HepG2 (cell line): ENCODE results near the gene SPATA21. TPM values are rescaled to one million over a fixed set of nuclear protein-coding genes. Genes with fewer than 3 reads are reported as not detected.

Experiments
- ATM ChIP-seq: fragments of 450-650 bp; IDR thresholded peaks from 2 replicates; pipeline ENCODE4 v1.7.1; 2017; ENCODE audit warnings: mild to moderate bottlenecking, borderline replicate concordance
- BORCS8-MEF2B ChIP-seq: sonication (generic); formaldehyde crosslinking; IDR thresholded peaks from 2 replicates; pipeline ENCODE4 v1.8.0; 2022; ENCODE audit warnings: mild to moderate bottlenecking, missing genetic modification reagents
- EP300 ChIP-seq, 3 experiments: sonication (generic) in 1 of 3; formaldehyde crosslinking in 1 of 3; IDR thresholded peaks; 2 replicates each; pipeline versions ENCODE4 v1.5.1 to v1.6.1; 2011 to 2020; ENCODE audit warnings: low read depth in 2 of 3, low read length in 2 of 3, borderline replicate concordance in 1 of 3, improper control_type of control experiment in 1 of 3, mild to moderate bottlenecking in 1 of 3, missing genetic modification reagents in 1 of 3, moderate library complexity in 1 of 3
- FUBP1 ChIP-seq: sonication (generic); formaldehyde crosslinking; IDR thresholded peaks from 2 replicates; pipeline ENCODE4 v1.5.1; 2020; ENCODE audit warnings: missing genetic modification reagents, mild to moderate bottlenecking, borderline replicate concordance
- HMGA1 ChIP-seq: sonication (generic); formaldehyde crosslinking; conservative IDR thresholded peaks from 2 replicates; pipeline ENCODE4 v1.4.0; 2020; ENCODE audit warnings: missing genetic modification reagents
- KLF9 ChIP-seq: IDR thresholded peaks from 2 replicates; pipeline ENCODE4 v1.6.1; 2016; ENCODE audit warnings: low read depth
- PLRG1 ChIP-seq: fragments of 450-650 bp; conservative IDR thresholded peaks from 2 replicates; pipeline ENCODE4 v1.6.1; 2016
- RBM22 ChIP-seq: fragments of 200-400 bp; formaldehyde crosslinking; optimal IDR thresholded peaks from 2 replicates; pipeline ENCODE3; 2017; ENCODE audit warnings: mild to moderate bottlenecking, low read length, moderate library complexity
- SALL2 ChIP-seq: sonication (generic); formaldehyde crosslinking; IDR thresholded peaks from 2 replicates; pipeline ENCODE4 v1.8.1; 2023; ENCODE audit warnings: mild to moderate bottlenecking, missing genetic modification reagents, inconsistent platforms
- SRF ChIP-seq: IDR thresholded peaks from 2 replicates; pipeline ENCODE4 v1.6.1; 2011; ENCODE audit warnings: mild to moderate bottlenecking, low read depth, low read length, moderate library complexity
- TGIF2 ChIP-seq: IDR thresholded peaks from 2 replicates; pipeline ENCODE4 v1.6.1; 2016; ENCODE audit warnings: control low read depth, missing compliant biosample characterization
- ZBTB7B ChIP-seq: sonication (generic); formaldehyde crosslinking; IDR thresholded peaks from 2 replicates; pipeline ENCODE4 v1.4.0; 2020; ENCODE audit warnings: missing genetic modification reagents
- ZFP36L2 ChIP-seq: sonication (generic); formaldehyde crosslinking; IDR thresholded peaks from 2 replicates; pipeline ENCODE4 v1.4.0; 2020; ENCODE audit warnings: missing genetic modification reagents
- ZFY ChIP-seq: sonication (generic); formaldehyde crosslinking; IDR thresholded peaks from 2 replicates; pipeline ENCODE4 v1.4.0; 2020; ENCODE audit warnings: missing genetic modification reagents
- ZNF138 ChIP-seq: sonication (generic); formaldehyde crosslinking; IDR thresholded peaks from 2 replicates; pipeline ENCODE4 v1.5.0; 2020; ENCODE audit warnings: mild to moderate bottlenecking, low read depth, missing genetic modification reagents
- ZNF557 ChIP-seq: sonication (generic); formaldehyde crosslinking; IDR thresholded peaks from 2 replicates; pipeline ENCODE4 v1.4.0; 2020; ENCODE audit warnings: missing genetic modification reagents
- ZNF782 ChIP-seq: sonication (generic); formaldehyde crosslinking; IDR thresholded peaks from 2 replicates; pipeline ENCODE4 v1.4.0; 2020; ENCODE audit warnings: missing genetic modification reagents, mild to moderate bottlenecking, borderline replicate concordance
- ZNF792 ChIP-seq: IDR thresholded peaks from 2 replicates; pipeline ENCODE4 v1.6.1; 2016
- polyA plus RNA-seq, 8 experiments: library from polyadenylated mRNA; depleted of rRNA in 3 of 8; stranded (reverse) in 7 of 8; unstranded in 1 of 8; fragments of >200 nt; fragmentation: Illumina TruSeq in 4 of 8; extraction: Trizol in 4 of 8; gene quantifications; 2 replicates each; pipeline versions ENCODE4 v1.2.1 to v1.2.3, GENCODE V29; 2011 to 2016; ENCODE audit warnings: low read depth in 4 of 8, missing spikeins in 1 of 8, mixed read lengths in 1 of 8; ENCODE audit not compliant: insufficient read depth in 1 of 8
- total RNA-seq, 5 experiments: library from RNA; depleted of rRNA; stranded (reverse); fragments of >200 nt; fragmentation: Illumina TruSeq; extraction: Trizol; gene quantifications; 2 replicates each; pipeline ENCODE4 v1.2.3, GENCODE V29; 2016; ENCODE audit warnings: low read depth in 1 of 5
- TF ChIP-seq, protein P1 (sequence below): sonication (generic); formaldehyde crosslinking; IDR thresholded peaks from 2 replicates; pipeline ENCODE4 v1.4.0; 2020; ENCODE audit warnings: missing genetic modification reagents, borderline replicate concordance
- TF ChIP-seq, protein P2 (sequence below): sonication (generic); formaldehyde crosslinking; IDR thresholded peaks from 2 replicates; pipeline ENCODE4 v1.4.0; 2020; ENCODE audit warnings: mild to moderate bottlenecking, low read depth, missing genetic modification reagents
- TF ChIP-seq, protein P3 (sequence below): sonication (generic); formaldehyde crosslinking; IDR thresholded peaks from 2 replicates; pipeline ENCODE4 v1.5.0; 2020; ENCODE audit warnings: missing genetic modification reagents
- TF ChIP-seq, protein P4 (sequence below): IDR thresholded peaks from 2 replicates; pipeline ENCODE4 v1.6.1; 2012; ENCODE audit warnings: low read depth, low read length, improper control_type of control experiment
- TF ChIP-seq, protein P5 (sequence below): sonication (generic); formaldehyde crosslinking; IDR thresholded peaks from 2 replicates; pipeline ENCODE4 v1.5.1; 2020; ENCODE audit warnings: missing genetic modification reagents, mild to moderate bottlenecking, borderline replicate concordance

The SPATA21 gene
- total and polyA plus RNA-seq, 2 of the 13 experiments (the other 11 are each of a cell fraction or from before 2014, with no cell fraction given): 0.80 to 1.4 TPM

DNA sequence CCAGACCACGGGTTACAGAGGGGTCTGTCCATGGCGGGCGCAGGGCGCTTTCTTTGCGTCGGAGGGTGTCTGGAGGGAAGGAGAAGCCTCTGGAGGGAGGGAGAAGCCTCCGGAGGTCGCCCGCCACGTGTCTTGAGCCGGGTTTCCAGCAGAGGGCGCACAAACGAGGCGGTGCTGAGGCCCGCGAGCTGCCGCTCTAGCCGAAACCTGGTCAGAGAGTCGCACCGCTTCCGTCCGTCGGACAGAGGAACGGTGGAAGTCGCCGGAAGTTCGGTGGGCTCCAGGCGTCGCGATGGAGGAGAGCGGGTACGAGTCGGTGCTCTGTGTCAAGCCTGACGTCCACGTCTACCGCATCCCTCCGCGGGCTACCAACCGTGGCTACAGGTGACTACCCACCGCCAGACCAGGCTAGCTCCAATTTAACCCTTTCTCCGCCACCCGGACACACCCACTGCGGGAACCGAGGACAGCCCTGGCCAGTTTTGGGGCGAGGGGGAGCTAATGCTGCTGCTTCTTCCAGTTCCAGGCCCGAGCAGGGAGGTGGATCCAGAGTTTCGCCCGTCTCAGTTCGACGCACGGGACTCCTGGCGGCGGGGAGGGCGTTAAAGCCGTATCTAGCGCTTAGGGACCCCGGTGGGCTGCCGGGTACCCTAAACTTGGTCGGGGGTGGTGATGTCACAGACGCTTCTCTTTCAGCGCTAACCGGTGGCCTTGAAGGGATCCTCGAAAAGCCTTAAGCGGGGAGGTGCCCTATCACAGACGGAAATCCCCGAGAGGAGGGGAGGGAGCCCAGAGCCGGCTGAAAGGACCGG, 3.5 kb upstream of the SPATA21 start, which contains the start of gene NECAP2 (continued):
- TF ChIP-seq, protein P1, sequence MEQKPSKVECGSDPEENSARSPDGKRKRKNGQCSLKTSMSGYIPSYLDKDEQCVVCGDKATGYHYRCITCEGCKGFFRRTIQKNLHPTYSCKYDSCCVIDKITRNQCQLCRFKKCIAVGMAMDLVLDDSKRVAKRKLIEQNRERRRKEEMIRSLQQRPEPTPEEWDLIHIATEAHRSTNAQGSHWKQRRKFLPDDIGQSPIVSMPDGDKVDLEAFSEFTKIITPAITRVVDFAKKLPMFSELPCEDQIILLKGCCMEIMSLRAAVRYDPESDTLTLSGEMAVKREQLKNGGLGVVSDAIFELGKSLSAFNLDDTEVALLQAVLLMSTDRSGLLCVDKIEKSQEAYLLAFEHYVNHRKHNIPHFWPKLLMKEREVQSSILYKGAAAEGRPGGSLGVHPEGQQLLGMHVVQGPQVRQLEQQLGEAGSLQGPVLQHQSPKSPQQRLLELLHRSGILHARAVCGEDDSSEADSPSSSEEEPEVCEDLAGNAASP (CRISPR knock-in tag): peak; percentile 65; the same call in 1 of the 2 replicates
- TF ChIP-seq ZFP36L2 (no peak), FUBP1 (CRISPR knock-in tag) (no peak), SRF (no peak), ZFY (CRISPR knock-in tag) (peak; percentile 69), ZNF557 (CRISPR knock-in tag) (no peak), HMGA1 (CRISPR knock-in tag) (no peak), PLRG1 (no peak), ATM (no peak), EP300 (IDR thresholded peaks at IDR 0.05; ENCODE audit: low read depth in 2 of 2, low read length in 2 of 2) (peak in 1 of 2 experiments; percentile 28; a peak in 2 of 4 replicates), EP300 (CRISPR knock-in tag; IDR thresholded peaks at IDR 0.05; ENCODE audit: borderline replicate concordance) (0 out of 2 replicates have a peak, but pooled peaks have one; percentile 47), BORCS8-MEF2B (CRISPR knock-in tag) (no peak; the same call in 1 of the 2 replicates), RBM22 (no peak), SALL2 (CRISPR knock-in tag) (peak; percentile 94), KLF9 (CRISPR knock-in tag) (peak; percentile 92), ZNF138 (peak; percentile 81; the same call in 1 of the 2 replicates), ZBTB7B (peak; percentile 96), ZNF792 (CRISPR knock-in tag) (peak; percentile 84), ZNF782 (CRISPR knock-in tag) (peak; percentile 91), TGIF2 (peak; percentile 92)
- TF ChIP-seq, protein P2, sequence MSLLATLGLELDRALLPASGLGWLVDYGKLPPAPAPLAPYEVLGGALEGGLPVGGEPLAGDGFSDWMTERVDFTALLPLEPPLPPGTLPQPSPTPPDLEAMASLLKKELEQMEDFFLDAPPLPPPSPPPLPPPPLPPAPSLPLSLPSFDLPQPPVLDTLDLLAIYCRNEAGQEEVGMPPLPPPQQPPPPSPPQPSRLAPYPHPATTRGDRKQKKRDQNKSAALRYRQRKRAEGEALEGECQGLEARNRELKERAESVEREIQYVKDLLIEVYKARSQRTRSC (CRISPR knock-in tag): peak; percentile 61; the same call in 1 of the 2 replicates
- TF ChIP-seq, protein P3, sequence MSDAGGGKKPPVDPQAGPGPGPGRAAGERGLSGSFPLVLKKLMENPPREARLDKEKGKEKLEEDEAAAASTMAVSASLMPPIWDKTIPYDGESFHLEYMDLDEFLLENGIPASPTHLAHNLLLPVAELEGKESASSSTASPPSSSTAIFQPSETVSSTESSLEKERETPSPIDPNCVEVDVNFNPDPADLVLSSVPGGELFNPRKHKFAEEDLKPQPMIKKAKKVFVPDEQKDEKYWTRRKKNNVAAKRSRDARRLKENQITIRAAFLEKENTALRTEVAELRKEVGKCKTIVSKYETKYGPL (CRISPR knock-in tag): no peak
- TF ChIP-seq, protein P4, sequence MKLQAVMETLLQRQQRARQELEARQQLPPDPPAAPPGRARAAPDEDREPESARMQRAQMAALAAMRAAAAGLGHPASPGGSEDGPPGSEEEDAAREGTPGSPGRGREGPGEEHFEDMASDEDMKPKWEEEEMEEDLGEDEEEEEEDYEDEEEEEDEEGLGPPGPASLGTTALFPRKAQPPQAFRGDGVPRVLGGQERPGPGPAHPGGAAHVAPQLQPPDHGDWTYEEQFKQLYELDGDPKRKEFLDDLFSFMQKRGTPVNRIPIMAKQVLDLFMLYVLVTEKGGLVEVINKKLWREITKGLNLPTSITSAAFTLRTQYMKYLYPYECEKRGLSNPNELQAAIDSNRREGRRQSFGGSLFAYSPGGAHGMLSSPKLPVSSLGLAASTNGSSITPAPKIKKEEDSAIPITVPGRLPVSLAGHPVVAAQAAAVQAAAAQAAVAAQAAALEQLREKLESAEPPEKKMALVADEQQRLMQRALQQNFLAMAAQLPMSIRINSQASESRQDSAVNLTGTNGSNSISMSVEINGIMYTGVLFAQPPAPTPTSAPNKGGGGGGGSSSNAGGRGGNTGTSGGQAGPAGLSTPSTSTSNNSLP: no peak
- TF ChIP-seq, protein P5, sequence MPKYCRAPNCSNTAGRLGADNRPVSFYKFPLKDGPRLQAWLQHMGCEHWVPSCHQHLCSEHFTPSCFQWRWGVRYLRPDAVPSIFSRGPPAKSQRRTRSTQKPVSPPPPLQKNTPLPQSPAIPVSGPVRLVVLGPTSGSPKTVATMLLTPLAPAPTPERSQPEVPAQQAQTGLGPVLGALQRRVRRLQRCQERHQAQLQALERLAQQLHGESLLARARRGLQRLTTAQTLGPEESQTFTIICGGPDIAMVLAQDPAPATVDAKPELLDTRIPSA (CRISPR knock-in tag): no peak; the same call in 1 of the 2 replicates
